ENCODE results near the gene KLHL15.

KLHL15 gene

DNA sequence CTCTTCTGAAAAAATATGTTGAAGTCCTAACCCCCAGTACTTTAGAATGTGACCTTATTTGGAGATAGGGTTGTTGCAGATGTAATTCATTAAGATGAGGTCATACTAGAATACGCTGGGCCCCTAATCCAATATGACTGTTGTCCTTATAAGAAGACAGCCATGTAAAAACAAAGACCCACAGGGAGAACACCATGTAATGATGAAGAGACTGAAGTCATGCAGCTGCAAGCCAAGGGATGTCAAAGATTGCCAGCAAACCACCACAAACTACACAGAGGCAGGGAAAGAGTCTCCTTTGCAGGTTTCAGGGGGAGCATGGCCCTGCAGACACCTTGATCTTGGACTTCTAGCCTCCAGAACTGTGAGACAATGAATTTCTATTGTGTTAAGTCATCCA lies 81.8 kb downstream of the KLHL15 start:
- no peak for DNase-seq

DNA sequence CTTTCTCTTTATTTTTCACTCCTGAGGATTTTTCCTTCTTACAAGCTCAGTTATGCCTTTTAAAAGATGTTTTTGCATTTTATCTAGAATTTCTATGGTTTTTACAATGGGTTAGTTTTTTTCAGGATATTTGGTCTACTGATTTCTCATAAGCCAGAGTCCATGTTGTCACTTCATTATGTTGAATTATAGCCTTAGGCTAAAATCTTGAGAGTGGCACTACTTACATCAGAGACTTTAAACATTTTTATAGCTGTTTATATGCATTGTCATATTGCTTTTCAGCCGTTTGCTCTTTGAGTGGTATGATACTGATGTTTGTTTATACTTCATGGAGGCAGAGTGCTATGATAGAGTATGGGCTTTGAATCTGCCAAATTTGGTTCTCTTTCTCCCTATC lies 82.8 kb downstream of the KLHL15 start:
- DNase-seq: no peak

- DNase-seq: no peak
Observed at GRCh38 chrX:23939203-23939602, 87.8 kb downstream of the KLHL15 start.

DNA sequence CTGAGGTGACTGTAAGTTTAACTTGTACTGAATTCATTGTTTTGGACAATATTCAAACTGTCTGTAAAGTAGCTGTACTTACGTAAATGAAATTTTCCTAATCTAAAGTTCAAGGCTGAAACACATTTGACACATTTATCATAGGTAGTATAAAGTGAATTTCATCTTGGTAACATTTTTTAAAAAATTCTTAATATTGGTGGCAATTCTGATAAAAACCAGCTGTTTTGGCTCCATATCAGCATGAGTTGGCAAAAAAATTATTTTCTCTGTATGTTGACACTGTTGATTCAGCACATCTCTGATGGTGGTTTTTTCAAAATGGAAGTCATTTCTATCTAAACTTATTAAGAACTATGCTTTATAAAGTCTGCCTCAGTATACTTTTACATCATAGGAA lies 88.3 kb downstream of the KLHL15 start:
- no peak for DNase-seq

DNA sequence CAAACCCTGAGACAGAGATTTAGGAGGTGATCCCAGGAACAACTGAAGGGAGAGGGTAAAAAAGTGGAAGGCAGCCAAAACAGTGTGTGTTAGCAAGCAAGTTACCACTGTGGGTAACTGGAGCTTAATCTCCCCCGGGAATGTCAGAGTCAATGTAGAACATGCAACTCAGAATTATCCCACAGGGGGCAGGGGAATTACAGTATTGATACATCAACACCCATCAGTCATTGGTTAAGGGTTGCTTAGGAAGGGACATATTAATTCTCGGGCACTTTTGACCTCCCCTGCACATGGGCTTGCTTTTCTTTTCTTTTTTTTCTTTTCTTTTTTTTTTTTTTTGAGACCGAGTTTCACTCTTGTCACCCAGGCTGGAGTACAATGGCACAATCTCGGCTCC lies 89.9 kb downstream of the KLHL15 start:
- no peak for DNase-seq

DNA sequence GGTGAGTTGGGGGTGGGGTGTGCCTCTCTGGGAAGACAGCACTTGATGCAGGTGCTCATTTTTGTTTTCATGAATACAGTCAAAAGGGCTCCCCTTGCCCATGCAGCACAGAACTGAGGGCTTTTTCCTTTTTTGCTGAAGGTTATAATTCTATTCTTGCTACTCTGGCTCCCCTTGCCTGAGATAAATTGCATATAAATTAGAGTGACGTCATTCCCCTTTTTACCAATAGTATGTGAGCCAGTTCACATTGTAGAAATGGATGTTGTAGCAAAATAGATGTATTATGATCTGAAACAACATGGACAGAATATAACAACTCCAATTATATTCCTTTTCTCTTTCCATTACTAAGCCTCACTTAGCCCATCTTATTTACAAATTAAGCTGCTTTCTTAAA lies 90.8 kb downstream of the KLHL15 start:
- no peak for DNase-seq

DNA sequence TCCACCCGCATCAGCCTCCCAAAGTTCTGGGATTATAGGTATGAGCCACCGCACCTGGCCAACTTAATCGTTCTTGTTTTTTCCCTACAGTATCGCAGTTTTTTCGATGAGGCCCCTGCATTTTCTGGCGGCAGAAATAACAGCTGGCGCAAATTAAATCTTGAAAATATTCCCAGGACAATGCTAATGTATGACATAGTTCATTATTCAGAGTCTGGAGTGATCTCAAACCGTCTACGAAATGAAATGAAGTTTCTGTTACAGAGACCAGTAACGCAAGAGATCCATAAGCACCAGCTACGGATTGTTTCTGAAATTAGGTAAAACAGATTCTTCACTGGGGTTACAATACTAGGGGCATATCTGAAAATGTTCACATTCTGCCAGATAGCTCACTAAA lies 91.9 kb downstream of the KLHL15 start:
- no peak for DNase-seq

Data from HCEC 1CT (cell line).